ENCODE results near the gene CDK2. TPM values are rescaled to one million over a fixed set of nuclear protein-coding genes. Genes with fewer than 3 reads are reported as not detected.

The CDK2 gene
- total RNA-seq, 1 donor from 2014 or later: 14.0 TPM

DNA sequence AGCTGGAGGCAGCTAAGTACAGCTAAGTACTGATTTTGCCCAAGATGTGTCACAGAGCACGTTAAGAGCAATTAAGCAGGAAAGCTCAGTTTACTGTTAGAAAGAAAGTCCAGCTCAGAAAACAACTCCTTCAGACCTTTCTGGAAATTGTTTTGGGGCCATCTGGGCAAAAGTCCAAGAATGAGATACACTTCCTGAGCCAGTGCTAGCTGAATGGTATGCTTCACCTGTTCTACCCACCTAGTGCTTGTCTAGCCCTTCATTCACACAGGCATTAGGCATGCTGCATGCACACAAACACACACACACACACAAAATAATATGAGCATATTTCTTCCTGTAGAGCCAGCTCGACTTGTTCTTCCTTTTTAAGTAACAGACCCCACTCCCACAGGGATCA lies 47.6 kb downstream of the CDK2 start:
- DNase-seq: peak; percentile 25

DNA sequence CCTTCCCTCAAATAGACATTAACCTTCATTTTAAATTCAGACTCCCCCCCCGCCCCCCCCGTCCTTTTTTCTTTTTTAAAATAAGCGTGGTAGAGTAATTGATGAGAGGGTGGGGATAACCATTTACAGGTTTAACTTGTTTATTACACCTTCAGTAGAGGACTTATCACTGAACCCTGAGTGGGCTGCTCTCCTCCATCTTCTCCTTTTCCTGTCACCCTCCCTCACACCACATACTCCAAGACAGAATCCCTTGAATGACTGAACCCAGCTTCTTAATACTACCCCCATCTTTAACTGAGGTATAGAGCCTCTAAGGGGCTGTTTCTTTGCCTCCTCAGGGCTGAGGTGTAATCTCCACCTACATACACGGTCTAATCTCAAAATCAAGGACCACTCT lies 50.6 kb downstream of the CDK2 start:
- no peak for DNase-seq

DNA sequence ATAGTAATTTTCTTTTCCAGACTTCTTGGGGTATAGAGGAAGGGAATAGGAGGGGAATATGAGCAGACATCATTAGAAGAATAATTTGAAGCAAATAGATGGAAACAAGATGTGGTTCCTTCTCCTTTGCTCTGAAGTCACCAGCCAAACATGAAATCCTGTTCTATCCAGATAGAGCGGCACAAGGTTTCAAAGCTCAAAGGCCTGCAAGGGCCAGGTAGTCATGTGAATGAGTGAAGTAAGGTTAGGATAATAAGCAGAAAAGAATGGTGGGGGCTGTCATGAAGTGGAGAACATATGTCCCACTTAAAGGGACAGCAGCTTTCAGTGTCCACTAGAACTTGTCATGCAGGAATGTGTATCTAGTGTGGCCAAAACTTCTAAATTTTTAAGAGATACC lies 51.7 kb downstream of the CDK2 start:
- DNase-seq: no peak

DNA sequence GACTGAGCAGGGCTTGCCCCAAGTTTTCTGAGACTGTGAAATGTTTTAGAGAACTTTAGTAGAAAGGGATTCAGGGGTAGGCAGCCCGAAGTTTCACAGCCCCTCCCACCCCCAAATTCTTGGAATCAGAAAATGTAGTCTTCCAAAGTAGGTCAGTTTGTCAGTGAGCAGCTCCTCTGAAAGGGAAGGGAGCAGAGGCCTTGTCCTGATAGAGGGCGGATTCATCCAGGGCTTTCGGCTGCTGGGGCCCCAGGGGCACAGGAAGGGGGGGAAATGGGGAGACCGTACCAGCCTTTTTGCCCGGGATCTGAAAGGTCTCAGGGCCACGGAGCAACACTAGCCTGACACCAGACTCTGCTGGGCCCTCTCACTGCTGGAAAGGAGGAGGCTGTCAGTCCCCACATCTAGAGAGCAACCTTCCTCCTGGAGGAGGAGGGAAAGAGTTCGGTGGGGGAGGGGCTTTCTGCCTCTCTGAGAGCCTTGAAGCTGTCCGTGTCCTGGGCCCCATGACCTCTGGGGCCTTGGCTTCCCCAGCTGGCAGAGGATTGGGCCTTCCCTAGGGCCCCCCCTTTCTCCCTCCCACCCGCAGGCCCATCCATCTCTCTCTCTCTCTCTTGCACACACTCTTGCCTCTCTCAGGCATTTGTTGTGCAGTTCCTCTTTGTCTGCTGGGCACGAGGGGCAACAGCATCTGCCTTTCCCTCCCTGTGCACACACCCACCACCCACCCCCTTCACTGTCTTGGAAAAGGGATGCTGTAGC lies 54.0 kb downstream of the CDK2 start, which contains the start of gene IKZF4:
Gene IKZF4 (plus strand): TSS at position 621 of the 762 bp plus-strand sequence. CDS start 451 bp downstream, outside the sequence.
- DNase-seq: peak; percentile 78

DNA sequence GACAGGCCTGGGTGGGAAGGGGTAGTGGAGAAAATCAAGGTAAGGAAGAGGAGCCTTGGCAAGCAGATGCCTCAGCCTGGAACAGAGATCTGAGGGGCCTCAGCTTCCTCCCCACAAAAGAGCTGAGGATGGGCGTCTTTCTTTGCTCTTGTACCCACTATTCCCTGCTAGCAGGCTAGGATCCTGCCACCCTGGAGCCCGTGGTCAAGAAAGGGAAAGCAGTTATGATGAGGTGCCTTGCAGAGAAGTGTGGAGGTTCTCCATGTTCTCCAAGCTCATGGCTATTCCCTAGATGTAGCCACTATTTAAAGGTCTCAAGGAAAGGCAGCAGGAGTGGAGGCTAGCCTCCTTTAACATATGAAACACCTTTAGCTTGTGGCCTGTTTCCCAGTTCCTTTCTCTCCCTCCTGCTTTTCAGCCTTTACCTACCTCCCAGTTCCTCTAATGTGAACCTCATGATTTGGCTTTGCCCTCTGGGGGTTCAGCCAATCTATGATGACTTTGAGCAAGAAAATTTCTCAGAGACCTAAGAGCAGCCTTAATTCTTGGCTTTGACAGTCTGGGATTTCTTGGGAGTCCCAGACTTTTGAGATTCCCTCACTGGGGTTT lies 55.4 kb downstream of the CDK2 start:
- DNase-seq: peak; percentile 22

Other genes with a start within 250 kb of the CDK2 start
- 18.8 TPM for gene RDH5, start 246.4 kb upstream of the CDK2 start, total RNA-seq
- gene CD63, start 237.8 kb upstream of the CDK2 start, total RNA-seq: 710 TPM
- 4.5 TPM for gene GDF11, start 223.7 kb upstream of the CDK2 start, total RNA-seq
- 51.6 TPM for gene SARNP, start 149.1 kb upstream of the CDK2 start, total RNA-seq
- gene ORMDL2, start 148.8 kb upstream of the CDK2 start, total RNA-seq: 5.4 TPM
- 37.4 TPM for gene DNAJC14, start 137.2 kb upstream of the CDK2 start, total RNA-seq
- gene MMP19, start 123.9 kb upstream of the CDK2 start, total RNA-seq: 1.5 TPM
- 15.5 TPM for gene PYM1, start 38.9 kb upstream of the CDK2 start, total RNA-seq
- 50.5 TPM for gene DGKA, start 35.7 kb upstream of the CDK2 start, total RNA-seq
- gene PMEL, start 788 bp upstream of the CDK2 start, total RNA-seq: 2.1 TPM
- 77.1 TPM for gene RAB5B, start 7.2 kb downstream of the CDK2 start, total RNA-seq
- 11.1 TPM for gene SUOX, start 30.4 kb downstream of the CDK2 start, total RNA-seq
- gene IKZF4, start 54.2 kb downstream of the CDK2 start, total RNA-seq: 7.3 TPM
- 541 TPM for gene RPS26, start 75.1 kb downstream of the CDK2 start, total RNA-seq
- gene ERBB3, start 113.3 kb downstream of the CDK2 start, total RNA-seq: 147 TPM
- gene PA2G4, start 137.7 kb downstream of the CDK2 start, total RNA-seq: 98.1 TPM
- gene RPL41, start 149.8 kb downstream of the CDK2 start, total RNA-seq: 1,420 TPM
- 5.6 TPM for gene ZC3H10, start 151.4 kb downstream of the CDK2 start, total RNA-seq
- 152 TPM for gene ESYT1, start 161.4 kb downstream of the CDK2 start, total RNA-seq
- 136 TPM for gene MYL6B, start 185.8 kb downstream of the CDK2 start, total RNA-seq
- gene MYL6, start 191.5 kb downstream of the CDK2 start, total RNA-seq: 707 TPM
- 49.0 TPM for gene SMARCC2, start 222.7 kb downstream of the CDK2 start, total RNA-seq

Data from tongue (tissue), 2 donors.